Sigmoid colon (tissue), 4 donors: ENCODE measurements around the gene SFMBT1.

Experiments
- CTCF ChIP-seq, 4 experiments: fragments of 450-650 bp in 3 of 4; fragments of 200-600 bp in 1 of 4; IDR thresholded peaks; one replicate each; pipeline ENCODE4 v1.5.1; 2016 to 2019; ENCODE audit warnings: antibody characterized with exemption in 4 of 4, mild to moderate bottlenecking in 3 of 4, moderate library complexity in 2 of 4
- POLR2A ChIP-seq, 2 donors: fragments of 450-650 bp; IDR thresholded peaks; one replicate each; pipeline ENCODE4 v1.6.1; 2016; ENCODE audit warnings: antibody characterized with exemption in 2 of 2, mild to moderate bottlenecking in 2 of 2, moderate library complexity in 2 of 2
- POLR2AphosphoS5 ChIP-seq, 4 donors: sonication (generic); formaldehyde crosslinking; IDR thresholded peaks; one replicate each; pipeline ENCODE4 v1.6.1; 2017; ENCODE audit warnings: antibody characterized with exemption in 4 of 4

DNA sequence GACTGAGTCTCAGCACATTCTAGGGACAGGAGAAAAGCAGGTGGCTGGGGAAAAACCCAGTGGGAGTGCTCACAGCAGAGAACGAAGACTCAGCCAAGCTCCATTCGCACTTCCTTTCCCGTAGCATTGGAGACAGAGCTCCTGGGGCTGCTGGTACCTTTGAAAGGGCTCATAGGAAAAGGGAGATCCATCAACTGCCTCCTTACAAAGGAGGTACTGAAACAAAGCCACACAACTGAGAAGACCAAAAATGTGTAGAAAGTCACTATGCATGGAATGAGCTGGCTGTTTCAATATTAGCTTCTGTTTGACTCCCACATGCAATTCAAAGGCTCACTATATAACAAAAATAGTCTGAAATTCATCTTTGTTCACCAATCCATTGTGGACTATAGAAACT, 165.4 kb downstream of the SFMBT1 start:
- TF ChIP-seq CTCF (IDR thresholded peaks at IDR 0.05) (no peak), POLR2A (IDR thresholded peaks at IDR 0.05) (no peak), POLR2AphosphoS5 (IDR thresholded peaks at IDR 0.05) (no peak)
